DOHH2 (cell line): Measurements from ENCODE around the gene CES3.

Experiments used
- CTCF ChIP-seq: fragments of 200-600 bp; sonication (generic); IDR thresholded peaks from one replicate; pipeline ENCODE4 v1.5.1; 2014; ENCODE audit warnings: antibody characterized with exemption, mild to moderate bottlenecking, low read depth, low read length; ENCODE audit not compliant: poor library complexity, severe bottlenecking
- EZH2phosphoT487 ChIP-seq: fragments of 200-600 bp; sonication (generic); IDR thresholded peaks from 2 replicates; pipeline ENCODE4 v1.6.1; 2017; ENCODE audit warnings: borderline replicate concordance, mild to moderate bottlenecking, antibody characterized with exemption, low read length, moderate library complexity, mixed read lengths

- TF ChIP-seq EZH2phosphoT487 (no peak), CTCF (no peak)
Observed at GRCh38 chr16:66926961-66927436, 34.1 kb upstream of the CES3 start.
